ENCODE results near the gene CEL.
"Not testable (repeated sequence)": the region's sequence is repeated elsewhere in the genome, so short reads cannot be mapped to it uniquely, and the experiment has no call there.

The CEL gene

GRCh38 chr9:133061764-133062145, at the start of gene CEL:
CEL (plus strand) TSS chr9:133061981; CDS start chr9:133062003, 22 bp downstream.
- not testable (repeated sequence) for DNase-seq (ENCODE audit: low spot score)

DNA sequence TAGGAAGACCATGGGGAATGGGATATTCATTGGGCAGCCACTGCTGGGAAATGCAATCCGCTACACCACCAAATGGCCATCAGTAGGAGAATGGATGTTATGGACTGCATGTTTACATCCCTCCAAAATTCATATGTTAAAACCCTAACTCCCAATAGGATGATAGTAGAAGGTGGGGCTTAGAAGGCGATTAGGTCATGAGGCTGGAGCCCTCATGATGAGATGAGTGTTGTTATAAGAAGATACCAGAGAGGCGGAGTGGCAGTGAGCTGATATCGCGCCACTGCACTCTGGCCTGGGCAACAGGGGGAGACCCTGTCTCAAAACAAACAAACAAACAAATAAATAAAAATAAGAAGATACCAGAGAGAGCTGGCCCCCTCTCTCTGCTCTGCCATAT, 47.1 kb upstream of the CEL start:
- TF ChIP-seq CTCF (IDR thresholded peaks at IDR 0.05; ENCODE audit: extremely low read depth, missing control alignments), result no peak
- no peak for DNase-seq (ENCODE audit: low spot score)

DNA sequence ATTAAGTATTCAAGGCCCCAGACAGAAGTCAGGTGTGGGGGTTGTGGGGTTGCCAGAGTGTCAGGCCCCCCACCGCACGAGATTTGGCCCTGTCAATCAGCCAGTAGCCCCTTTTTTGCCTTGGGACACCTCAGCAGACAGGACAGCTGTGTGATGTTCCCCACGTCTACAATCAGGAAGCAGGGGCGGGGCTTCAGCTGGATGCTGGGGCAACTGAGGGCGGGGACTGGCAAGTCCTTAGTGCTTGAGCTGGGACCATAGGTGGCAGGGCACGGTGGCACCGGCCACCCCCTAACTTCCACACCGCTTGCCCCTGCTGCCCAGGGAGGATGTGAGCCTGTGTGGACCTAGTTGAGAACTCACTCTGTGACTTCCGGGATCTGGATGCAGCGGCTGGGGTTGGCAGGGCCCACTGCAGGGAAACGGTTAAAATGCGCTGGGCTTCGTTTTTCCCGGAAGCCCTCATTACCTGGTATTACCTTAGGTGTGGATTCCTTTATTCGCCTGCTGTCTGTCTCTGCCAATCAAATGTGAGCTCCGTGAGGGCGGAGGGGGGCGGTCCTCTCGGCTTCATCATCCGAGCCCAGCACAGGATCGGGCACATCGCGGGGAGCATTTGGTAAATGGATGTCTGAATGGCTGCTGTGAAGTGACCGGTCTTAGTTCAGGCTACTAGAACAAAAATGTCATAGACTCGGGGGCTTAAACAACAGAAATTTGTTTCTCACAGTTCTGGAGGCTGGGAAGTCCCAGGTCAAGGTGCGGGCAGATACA, 38.5 kb upstream of the CEL start:
- TF ChIP-seq CTCF (IDR thresholded peaks at IDR 0.05; ENCODE audit: extremely low read depth, missing control alignments), result no peak
- DNase-seq (ENCODE audit: low spot score), result peak; percentile 36

DNA sequence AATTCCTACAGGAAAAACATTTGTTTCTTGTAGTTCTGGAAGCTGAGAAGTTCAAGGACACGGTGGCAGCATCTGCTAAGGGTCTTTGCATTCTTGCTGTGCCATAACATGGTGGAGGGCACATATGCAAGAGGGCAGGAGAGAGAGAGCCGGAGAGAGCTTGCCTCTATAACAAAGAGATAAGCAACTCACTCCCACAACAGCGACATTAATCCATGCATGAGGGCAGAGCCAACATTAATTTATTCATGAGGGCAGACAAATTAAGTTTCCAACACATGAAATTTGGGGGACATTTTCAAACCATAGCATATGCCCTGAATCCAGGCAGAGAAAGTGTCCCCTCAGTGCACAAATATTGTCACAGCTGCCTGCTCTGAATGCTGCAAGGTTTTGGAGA, 35.4 kb upstream of the CEL start:
- no peak for TF ChIP-seq CTCF (IDR thresholded peaks at IDR 0.05; ENCODE audit: extremely low read depth, missing control alignments)
- no peak for DNase-seq (ENCODE audit: low spot score)

DNA sequence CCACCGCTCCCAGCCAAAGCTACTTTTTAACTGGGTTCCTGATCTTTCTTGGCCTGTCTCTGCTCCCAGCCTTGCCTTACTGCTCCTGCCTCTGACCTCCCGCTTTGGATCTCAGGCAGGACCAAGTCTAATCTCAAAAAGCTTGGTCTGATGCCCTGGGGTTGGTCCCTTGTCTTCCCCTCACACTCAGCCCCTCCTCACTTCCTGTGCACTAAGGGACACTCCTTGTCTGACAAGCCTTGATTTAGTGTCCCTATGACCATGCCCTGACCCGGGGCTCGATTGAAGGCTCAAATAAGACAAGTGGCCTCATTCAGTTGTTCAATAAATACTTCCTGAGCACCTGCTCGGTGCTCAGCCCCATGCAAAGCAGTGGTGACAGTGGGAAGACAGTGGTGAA, 34.6 kb upstream of the CEL start:
- DNase-seq (ENCODE audit: low spot score), result no peak
- TF ChIP-seq CTCF (IDR thresholded peaks at IDR 0.05; ENCODE audit: extremely low read depth, missing control alignments), result no peak

DNA sequence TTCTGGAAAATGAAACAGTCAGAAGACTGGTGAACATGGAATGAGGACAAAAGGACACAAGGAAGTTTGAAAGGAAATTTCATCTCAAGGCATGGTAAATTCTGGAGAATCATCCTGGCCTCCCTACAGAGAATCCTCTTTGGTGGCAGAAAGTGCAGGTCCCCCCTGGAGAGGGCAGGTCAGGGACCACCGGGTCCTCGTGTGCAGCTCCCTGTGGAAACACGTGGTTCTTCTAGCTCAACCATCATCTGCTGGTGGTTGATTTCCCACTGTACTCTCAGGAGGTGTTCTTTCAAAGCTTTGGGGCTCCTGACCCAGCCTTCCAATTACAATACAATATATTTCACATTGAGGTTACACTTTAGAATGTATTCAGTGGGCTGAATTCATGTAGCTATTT, 33.6 kb upstream of the CEL start:
- no peak for DNase-seq (ENCODE audit: low spot score)
- no peak for TF ChIP-seq CTCF (IDR thresholded peaks at IDR 0.05; ENCODE audit: extremely low read depth, missing control alignments)

DNA sequence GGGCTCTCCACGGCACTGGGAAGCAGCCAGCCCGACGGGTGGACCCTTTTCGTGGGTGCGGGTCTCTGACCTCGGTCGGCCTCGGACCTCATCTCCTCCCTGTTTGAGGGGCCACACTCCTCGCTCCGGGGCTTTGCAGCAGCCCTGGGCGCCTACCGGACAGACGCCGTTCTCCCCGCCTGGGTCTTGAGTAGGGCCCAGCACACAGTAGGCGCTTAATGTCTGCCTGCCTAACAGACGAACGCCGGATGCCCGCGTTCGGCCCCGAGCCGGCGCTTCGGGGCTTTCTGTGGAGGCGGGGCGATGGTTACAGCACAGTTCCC, 31.8 kb upstream of the CEL start:
- no peak for DNase-seq (ENCODE audit: low spot score)
- no peak for TF ChIP-seq CTCF (IDR thresholded peaks at IDR 0.05; ENCODE audit: extremely low read depth, missing control alignments)

Data from GM20000 (cell line).